Islet of Langerhans (tissue), 1 donor: ENCODE data around the gene SPATA16.
A peak's percentile ranks its signal among the peaks of the same experiment; 100 is the strongest.
"Not testable (repeated sequence)": the region's sequence is repeated elsewhere in the genome, so short reads cannot be mapped to it uniquely, and the experiment has no call there.

Experiments
- FAIRE-seq: peaks from one replicate; lab custom pipeline; 2011; peaks lifted over from hg19 to GRCh38; lab: Jason Lieb, UNC

The SPATA16 gene

DNA sequence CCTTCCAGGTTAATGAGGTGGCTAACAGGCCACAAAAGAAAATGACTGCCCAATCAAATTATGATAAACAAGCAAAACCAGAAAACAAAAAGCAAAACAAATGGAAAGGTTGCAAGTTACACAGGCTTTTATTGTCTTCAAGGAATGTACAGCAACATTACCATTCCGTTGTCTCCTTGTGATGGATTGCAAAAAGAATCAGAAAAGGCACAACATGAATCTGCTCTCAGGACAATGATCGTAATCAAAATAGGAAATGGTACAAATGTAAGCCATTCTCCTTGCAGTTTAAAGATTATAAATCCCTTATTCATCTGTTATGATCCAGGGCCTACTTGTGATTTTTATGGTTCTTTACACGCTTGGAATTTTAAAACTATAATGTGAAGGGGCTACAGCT lies 264.7 kb downstream of the SPATA16 start:
- FAIRE-seq, result no peak

DNA sequence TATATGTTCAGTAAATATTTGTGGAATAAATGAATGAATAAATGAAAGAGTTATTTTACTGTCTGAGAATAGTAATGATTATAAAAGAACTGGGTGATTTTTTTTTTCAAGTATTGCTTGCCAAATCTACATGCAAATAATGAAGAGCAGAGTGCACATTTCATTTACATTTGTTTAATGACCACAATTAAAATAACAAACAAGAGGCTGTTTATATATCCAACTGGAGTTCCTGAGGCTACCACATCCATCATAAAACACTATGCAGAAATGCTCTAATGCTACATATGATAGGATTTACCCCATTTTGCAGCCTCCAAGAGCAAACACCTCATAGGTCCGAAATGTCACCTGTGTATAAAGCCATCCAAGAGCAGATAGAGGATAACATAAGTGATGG lies 266.0 kb downstream of the SPATA16 start:
- FAIRE-seq, result no peak

DNA sequence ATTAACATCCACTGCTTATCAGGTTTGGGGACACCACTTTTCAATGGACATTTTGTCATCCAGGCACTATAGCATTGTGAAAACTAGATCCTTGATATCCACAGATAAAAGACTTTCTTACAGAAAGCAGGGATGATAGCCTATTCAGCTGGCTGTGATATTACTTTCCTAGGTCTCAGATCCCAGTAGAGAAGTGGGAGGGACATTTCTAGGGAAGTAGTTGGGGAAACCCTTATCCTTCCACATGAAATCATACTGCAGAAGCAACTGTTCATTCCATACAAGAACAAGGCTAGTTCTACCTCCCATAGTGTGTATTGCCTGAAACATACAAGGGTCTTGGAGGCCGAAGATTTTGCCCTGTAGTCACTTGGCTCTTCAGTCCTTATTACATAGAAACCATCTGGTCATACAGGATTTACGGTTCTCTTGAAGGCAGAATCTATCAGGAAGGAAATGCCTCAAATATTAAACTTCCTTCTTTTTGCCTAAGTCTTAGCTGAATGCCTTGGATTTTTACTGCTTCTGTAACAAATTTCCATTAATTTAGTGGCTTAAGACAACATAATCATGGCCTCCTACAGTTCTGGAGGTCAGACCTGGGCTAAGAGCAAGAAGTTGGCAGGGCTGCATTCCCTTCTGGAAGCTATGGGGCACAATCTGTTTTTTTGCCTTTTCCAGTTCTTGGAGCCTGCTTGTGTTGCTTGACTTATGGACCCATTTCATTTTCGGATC lies 271.1 kb downstream of the SPATA16 start:
- FAIRE-seq, result no peak

DNA sequence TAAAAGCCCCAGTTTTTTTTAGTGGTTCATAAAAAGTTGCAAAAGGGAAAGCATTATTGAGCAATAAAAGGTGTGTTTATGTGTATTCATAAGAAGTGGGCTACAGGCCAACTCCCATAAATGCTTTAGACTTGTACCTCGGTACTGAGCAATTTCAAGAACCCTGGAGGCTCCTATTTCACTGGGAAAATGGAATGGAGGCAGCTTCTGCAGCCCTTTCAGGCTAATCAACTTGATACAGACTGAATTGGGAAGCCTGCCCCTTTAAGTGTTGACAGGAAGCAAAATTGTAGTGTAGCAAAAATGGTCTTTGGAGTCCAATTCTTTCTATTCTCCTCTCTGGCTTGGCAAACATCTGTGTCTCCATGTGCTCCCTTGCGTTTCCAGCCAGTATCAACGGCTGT lies 271.7 kb downstream of the SPATA16 start:
- FAIRE-seq, result no peak

- no peak for FAIRE-seq
These were observed 272.3 kb downstream of the SPATA16 start for GRCh38 chr3:172868582-172869200.

GRCh38 chr3:172866726-172867350 lies 274.2 kb downstream of the SPATA16 start:
- FAIRE-seq, result not testable (repeated sequence)

DNA sequence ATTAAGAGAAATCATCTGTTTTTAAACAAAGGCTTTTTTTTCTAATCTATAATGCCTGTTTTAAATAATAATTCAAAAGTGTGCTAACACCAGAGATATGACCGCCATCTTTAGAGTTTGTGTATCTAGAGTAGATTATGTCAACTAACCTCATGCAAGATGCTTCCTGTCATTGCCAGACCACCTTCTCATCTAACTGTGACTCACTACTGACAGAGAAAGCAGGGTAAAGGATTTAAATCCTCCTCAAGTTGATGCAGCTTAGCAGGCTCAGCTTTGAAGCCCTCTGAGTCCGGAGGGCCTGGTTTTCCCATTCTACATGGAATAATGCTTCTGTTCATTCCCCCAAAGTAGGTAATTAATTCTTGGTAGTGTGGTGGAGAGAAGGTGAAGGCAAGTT lies 282.0 kb downstream of the SPATA16 start:
- FAIRE-seq, result no peak

DNA sequence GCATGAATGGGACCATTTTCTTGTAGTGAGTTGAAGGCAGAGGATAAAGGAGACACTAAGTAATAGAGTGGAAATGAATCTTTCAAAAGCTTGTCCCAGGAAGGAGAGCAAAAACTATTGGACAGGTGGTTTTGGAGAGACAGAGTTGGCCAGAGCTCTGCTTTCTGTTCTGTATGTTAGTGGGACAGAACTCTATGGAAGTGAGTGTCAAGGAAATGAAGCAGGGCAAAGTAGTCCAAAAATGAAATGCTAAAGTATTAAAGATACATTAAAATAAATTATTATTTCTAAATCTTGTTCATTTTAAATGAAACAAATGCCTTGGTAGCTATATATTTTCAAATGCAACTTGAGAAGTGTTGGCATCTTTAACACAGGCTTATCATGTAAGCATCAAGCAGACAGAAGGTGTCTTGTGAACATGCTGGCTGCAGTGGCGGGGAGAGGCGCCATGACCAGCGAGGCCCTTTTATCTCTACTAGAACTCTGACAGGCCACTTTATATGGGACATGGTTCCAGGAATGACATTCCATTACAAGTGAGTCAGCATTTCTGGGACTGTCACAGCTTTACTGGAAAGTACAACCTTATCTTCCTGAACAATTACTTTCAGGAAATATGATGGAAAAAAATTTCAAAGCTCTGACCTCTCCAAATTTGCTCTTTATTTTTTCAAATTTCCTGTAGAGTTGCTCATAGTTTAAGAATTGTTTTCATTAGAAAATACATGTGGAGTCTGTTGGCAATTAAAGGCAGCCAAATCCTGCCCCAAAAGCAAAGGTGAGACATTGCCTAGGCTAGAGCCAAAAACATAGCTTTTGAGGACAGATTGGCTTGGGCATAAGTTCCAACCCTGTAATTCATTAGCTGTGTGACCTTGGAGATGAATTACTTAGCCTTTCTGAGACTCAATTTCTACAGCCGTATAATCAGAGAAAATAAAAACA lies 284.0 kb downstream of the SPATA16 start:
- peak; percentile 27 for FAIRE-seq

DNA sequence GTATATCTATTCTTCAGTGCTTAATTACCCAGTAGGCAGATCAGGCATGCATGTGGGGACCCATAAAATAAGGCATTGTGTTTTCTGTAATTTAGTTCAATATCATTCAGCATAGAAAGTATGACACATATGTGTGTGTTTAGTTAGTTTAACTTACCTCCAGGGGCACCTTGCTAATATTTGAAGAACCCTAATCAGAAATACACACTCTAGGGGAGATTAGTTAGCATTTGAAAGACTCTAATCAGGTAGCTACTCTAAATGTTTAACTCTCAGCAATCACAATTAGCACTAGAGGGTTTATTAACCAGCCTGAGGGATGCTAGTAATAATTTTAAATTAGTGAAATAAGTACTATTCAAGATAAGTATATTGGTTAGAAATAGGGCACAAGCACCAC lies 286.0 kb downstream of the SPATA16 start:
- no peak for FAIRE-seq

DNA sequence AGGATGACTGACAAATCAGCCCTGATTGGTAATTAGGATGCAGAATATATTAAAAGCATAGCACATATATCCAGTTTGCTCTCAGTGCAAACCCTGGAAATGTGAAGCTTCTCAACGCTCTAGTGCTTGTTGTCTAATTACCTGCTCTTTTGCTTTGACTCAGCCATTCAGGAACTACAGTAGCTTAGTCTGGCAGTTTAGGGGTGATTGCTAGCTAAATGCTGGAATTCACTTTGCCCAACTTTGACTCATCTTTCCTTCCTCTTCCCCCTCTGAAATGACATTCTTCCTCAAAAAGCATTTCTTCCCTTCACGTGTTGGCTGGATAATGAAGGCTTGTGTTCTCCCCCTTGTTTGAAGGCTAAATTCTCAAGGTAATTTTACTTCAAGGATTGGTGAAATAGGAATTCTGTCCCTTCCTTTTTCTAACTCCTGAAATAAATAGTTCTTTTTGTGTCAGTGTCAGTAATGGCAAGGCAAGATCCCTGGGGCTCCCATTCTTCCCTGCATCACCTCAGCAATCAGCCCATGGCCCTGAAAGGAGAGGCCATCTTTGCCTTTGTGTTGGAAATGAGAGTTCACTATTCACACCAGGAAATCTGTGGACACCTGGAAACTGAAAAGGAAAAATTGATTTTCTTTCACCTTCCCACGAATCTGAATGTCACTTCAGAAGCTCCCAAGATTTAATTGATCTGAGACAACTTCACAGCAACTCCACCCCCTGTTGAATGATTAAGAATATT lies 286.9 kb downstream of the SPATA16 start:
- no peak for FAIRE-seq

- no peak for FAIRE-seq
These were observed 288.0 kb downstream of the SPATA16 start for GRCh38 chr3:172853005-172853404.

GRCh38 chr3:172848910-172849309 lies 292.1 kb downstream of the SPATA16 start:
- no peak for FAIRE-seq

GRCh38 chr3:172847292-172847691 lies 293.7 kb downstream of the SPATA16 start:
- no peak for FAIRE-seq

GRCh38 chr3:172846706-172847105 lies 294.3 kb downstream of the SPATA16 start:
- no peak for FAIRE-seq

- no peak for FAIRE-seq
These were observed 294.9 kb downstream of the SPATA16 start for GRCh38 chr3:172846103-172846561.

DNA sequence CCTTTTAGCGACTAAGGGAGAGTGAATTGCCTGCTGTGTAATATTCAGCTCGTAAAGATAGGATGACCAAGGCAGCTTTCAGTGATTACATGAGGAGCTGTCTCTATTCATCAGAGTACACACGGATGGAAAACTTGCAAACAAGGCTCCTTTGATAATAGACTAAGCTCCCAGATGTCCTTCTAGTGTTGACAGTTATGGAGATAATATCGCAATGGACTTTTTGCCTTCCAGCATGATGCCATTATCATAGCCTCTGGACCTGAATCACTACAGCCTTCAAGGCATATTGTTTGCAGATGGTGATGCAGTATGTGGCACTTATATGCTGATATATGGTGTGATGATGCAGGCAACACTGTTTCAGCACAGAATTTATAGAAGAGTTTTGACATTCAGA lies 296.6 kb downstream of the SPATA16 start:
- no peak for FAIRE-seq

- FAIRE-seq, result no peak
These were observed 300.1 kb downstream of the SPATA16 start for GRCh38 chr3:172840913-172841312.

GRCh38 chr3:172840463-172840862 lies 300.6 kb downstream of the SPATA16 start:
- FAIRE-seq, result no peak

DNA sequence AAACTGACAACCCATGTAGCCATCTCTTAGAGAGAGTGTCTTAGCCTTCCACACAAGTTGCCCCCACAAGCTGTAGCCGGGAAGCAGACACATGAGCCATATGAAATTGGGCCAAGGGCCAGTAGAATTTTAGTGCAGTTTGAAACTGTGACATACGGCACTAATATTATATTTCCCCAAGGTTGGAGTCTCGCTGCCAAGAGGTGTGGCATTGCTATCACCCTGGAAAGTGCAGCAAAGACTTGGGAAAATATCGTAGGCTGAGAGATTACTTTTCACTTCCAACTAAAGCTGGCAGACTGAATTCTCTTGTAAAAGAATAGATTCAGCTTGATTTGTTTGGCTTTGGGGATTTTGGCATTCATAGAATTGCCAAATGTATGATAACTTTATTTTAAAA lies 301.4 kb downstream of the SPATA16 start:
- no peak for FAIRE-seq
